Chondrocyte (in vitro differentiated cells): ENCODE measurements around the gene TOR3A. TPM values are rescaled to one million over a fixed set of nuclear protein-coding genes. Genes with fewer than 3 reads are reported as not detected.
A peak's percentile ranks its signal among the peaks of the same experiment; 100 is the strongest.
"Not testable (repeated sequence)": the region's sequence is repeated elsewhere in the genome, so short reads cannot be mapped to it uniquely, and the experiment has no call there.

Source experiments
- DNase-seq: peaks from one replicate; pipeline ENCODE4 v3.0.0; 2021; ENCODE audit warnings: mixed read lengths, low spot score
- H3K27ac Mint-ChIP-seq: one replicate; pipeline ENCODE4 v1.8.0; 2021; ENCODE audit warnings: mild to moderate bottlenecking, moderate library complexity, mixed read lengths; ENCODE audit not compliant: unreplicated experiment
- H3K27me3 Mint-ChIP-seq: 2 replicates; pipeline ENCODE4 v1.8.0; 2021; ENCODE audit warnings: low read depth, mixed read lengths
- H3K36me3 Mint-ChIP-seq: 2 replicates; pipeline ENCODE4 v1.8.0; 2021; ENCODE audit warnings: low read depth, mixed read lengths
- H3K4me1 Mint-ChIP-seq: 2 replicates; pipeline ENCODE4 v1.8.0; 2021; ENCODE audit warnings: low read depth, mild to moderate bottlenecking, mixed read lengths
- H3K4me3 Mint-ChIP-seq: one replicate; pipeline ENCODE4 v1.8.0; 2021; ENCODE audit warnings: mild to moderate bottlenecking, moderate library complexity, mixed read lengths; ENCODE audit not compliant: unreplicated experiment
- H3K9me3 Mint-ChIP-seq: 2 replicates; pipeline ENCODE4 v1.8.0; 2021; ENCODE audit warnings: low read depth, mixed read lengths
- total RNA-seq: library from RNA; stranded (reverse); gene quantifications from 3 replicates; pipeline ENCODE4 v1.2.1, GENCODE V29; 2021
- TF ChIP-seq, protein P1 (sequence below): fragments of 200-600 bp; sonication (generic); IDR thresholded peaks from 2 replicates; pipeline ENCODE4 v1.5.0; 2021; ENCODE audit warnings: antibody characterized with exemption, mild to moderate bottlenecking, moderate library complexity

TOR3A gene
- total RNA-seq, 1 donor from 2014 or later, result 17.9 TPM

DNA sequence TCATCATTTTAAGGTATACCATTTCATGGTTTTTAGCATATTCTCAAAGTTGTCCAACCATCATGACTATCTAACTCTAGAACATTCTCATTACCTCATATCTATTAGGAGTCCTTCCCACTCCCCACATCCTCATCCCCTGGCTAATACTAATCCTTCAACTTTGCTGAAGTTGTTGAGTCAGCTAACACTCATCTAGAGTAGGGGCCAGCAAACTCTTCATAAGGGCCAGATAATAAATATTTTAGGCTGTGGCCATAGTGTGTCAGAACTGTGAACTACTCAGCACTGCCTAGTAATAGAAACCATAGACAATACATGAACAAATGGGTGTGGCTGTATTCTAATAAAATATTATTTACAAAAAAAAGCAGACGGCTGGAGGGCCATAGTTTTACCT, 43.0 kb downstream of the TOR3A start:
- peaks cover 53% of the 10 kb centered on the region for H3K4me1 Mint-ChIP-seq
- H3K27ac Mint-ChIP-seq, result peak overlapping the region; percentile 79
- TF ChIP-seq, protein P1, sequence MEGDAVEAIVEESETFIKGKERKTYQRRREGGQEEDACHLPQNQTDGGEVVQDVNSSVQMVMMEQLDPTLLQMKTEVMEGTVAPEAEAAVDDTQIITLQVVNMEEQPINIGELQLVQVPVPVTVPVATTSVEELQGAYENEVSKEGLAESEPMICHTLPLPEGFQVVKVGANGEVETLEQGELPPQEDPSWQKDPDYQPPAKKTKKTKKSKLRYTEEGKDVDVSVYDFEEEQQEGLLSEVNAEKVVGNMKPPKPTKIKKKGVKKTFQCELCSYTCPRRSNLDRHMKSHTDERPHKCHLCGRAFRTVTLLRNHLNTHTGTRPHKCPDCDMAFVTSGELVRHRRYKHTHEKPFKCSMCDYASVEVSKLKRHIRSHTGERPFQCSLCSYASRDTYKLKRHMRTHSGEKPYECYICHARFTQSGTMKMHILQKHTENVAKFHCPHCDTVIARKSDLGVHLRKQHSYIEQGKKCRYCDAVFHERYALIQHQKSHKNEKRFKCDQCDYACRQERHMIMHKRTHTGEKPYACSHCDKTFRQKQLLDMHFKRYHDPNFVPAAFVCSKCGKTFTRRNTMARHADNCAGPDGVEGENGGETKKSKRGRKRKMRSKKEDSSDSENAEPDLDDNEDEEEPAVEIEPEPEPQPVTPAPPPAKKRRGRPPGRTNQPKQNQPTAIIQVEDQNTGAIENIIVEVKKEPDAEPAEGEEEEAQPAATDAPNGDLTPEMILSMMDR, result no peak
- no peaks in the 10 kb centered on the region for H3K9me3 Mint-ChIP-seq
- H3K4me3 Mint-ChIP-seq, result no peak overlapping the region
- H3K36me3 Mint-ChIP-seq, result peaks cover 10% of the 10 kb centered on the region
- DNase-seq, result no peak
- H3K27me3 Mint-ChIP-seq, result no peaks in the 10 kb centered on the region

DNA sequence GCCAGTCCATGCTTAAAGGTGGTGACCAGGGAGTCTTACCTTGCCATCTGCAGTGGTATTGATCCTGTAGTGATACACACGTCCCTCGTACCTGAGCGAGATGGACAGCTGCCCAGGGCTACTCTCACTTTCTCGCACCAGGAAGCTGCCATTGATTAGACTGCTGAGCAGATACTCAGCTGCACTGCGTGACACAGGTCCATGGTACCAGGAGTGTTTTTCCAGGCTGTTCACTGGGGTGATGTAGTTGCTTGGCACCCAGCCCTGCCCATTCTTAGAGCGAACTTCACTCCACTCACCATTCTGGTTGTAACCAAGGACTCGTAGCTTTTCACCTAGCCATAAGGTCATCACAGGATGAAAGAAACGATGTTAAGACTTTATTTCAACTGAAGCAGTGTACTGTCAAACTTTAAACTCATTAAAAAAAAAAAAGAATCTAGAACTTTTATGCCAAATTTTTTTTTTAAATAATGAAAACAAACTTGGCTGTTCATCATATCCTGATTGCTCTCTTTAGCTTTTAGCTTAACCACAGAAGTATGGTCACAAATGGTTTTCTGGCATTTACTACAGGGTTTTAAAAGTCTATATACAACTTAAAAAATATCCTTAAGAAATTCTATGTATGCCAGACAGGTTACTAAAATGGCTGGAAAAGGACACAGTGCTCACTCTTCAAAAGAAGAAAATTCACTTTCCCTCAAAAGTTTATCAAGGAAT, 44.6 kb downstream of the TOR3A start:
- TF ChIP-seq, protein P1, result no peak
- peaks cover 57% of the 10 kb centered on the region for H3K4me1 Mint-ChIP-seq
- no peaks in the 10 kb centered on the region for H3K9me3 Mint-ChIP-seq
- peak overlapping the region; percentile 81 for H3K27ac Mint-ChIP-seq
- no peaks in the 10 kb centered on the region for H3K27me3 Mint-ChIP-seq
- peaks cover 14% of the 10 kb centered on the region for H3K36me3 Mint-ChIP-seq
- peak overlapping the region; percentile 16 for H3K4me3 Mint-ChIP-seq
- no peak for DNase-seq

DNA sequence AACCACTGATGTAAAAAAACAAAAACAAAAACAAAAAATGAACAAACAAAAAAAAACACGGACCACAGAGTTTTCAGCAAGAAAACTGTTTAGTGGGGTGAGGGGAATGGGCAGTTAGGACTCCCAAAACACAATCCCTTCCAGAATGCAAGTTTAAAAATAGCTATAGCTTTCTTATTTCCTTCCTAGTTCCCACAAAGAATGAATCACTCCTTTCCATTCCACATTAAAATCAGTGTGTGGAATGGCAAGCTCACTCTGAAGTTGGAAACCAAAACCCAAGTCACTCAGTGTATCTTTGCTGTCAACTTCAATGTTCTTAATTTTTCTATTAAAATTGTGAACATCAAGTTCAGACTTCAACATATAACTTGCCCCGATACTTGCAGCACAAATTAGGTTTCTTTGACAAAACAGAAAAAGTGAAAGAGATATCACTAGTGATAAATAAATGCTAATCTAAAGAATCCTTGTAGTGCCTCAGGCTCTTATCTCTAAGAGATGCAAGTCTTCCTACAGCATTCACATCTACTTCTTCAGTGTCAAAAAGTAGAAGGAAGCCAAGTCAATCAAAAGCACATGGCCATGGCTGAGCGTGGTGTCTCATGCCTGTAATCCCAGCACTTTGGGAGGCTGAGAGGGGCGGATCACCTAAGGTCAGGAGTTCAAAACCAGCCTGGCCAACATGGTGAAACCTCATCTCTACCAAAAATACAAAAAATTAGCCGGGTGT, 45.5 kb downstream of the TOR3A start:
- H3K9me3 Mint-ChIP-seq, result no peaks in the 10 kb centered on the region
- no peaks in the 10 kb centered on the region for H3K27me3 Mint-ChIP-seq
- TF ChIP-seq, protein P1, result no peak
- H3K27ac Mint-ChIP-seq, result peak overlapping the region; percentile 81
- H3K4me3 Mint-ChIP-seq, result peak overlapping the region; percentile 16
- DNase-seq, result no peak
- H3K36me3 Mint-ChIP-seq, result peaks cover 14% of the 10 kb centered on the region
- H3K4me1 Mint-ChIP-seq, result peaks cover 56% of the 10 kb centered on the region

DNA sequence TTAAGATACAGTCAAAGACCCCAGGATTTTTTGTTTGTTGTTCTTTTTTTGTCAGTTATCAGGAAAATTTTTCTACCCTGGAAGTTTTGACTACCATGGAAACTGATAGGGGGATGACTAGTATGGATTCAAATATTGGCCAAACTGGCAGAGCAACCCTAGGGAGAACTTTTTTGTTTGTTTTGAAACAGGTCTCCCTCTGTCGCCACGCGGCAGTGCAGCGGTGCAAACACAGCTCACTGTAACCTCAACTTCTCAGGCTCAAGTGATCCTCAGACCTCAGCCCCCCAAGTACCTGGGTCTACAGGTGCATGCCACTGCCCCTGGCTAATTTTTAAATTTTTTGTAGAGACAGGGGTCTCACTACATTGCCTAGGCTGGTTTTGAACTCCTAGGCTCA, 46.6 kb downstream of the TOR3A start:
- no peak for DNase-seq
- Mint-ChIP-seq H3K4me3 (no peak overlapping the region), H3K27me3 (no peaks in the 10 kb centered on the region), H3K4me1 (peaks cover 56% of the 10 kb centered on the region), H3K9me3 (no peaks in the 10 kb centered on the region), H3K27ac (peak overlapping the region; percentile 57), H3K36me3 (peaks cover 13% of the 10 kb centered on the region)
- TF ChIP-seq, protein P1, result no peak

DNA sequence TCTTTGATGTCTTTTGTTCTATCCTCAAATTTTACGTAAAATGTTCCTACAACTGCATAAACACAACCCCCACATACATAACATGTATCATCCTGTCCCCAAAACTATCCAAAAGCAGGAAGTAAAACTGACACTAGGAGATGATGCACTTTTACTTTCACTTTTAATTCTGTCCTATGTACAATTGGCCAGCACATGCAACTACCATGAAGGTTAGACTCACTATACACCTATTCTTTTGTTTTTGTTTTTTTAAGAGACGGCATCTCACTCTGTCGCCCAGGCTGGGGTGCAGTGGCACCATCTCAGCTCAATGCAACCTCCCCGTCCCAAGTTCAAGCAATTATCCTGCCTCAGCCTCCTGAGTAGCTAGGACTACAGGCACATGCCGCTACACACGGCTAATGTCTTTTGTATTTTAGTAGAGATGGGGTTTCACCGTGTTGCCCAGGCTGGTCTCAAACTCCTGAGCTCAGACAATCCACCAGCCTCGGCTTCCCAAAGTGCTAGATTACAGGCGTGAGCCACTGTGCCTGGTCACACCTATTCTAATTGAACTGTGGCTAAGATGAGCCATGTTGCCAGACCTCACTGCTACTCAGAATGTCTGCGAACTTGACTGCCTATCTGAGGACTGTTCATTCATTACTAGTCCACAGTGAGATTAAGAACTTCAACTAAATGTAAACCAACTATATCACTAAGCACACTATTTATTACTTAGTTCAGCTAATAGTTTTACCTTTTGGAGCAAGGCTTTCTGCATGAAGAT, 48.0 kb downstream of the TOR3A start:
- Mint-ChIP-seq H3K9me3 (no peaks in the 10 kb centered on the region), H3K27ac (peak overlapping the region; percentile 81), H3K36me3 (peaks cover 12% of the 10 kb centered on the region), H3K4me1 (peaks cover 53% of the 10 kb centered on the region), H3K27me3 (no peaks in the 10 kb centered on the region), H3K4me3 (no peak overlapping the region)
- TF ChIP-seq, protein P1, result no peak
- no peak for DNase-seq

DNA sequence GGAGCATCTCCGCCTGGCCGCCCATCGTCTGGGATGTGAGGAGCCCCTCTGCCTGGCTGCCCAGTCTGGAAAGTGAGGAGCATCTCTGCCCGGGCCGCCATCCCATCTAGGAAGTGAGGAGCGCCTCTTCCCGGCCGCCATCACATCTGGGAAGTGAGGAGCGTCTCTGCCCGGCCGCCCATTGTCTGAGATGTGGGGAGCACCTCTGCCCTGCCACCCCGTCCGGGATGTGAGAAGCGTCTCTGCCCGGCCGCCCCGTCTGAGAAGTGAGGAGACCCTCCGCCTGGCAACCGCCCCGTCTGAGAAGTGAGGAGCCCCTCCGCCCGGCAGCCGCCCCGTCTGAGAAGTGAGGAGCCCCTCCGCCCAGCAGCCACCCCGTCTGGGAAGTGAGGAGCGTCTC, 53.3 kb downstream of the TOR3A start:
- not testable (repeated sequence) for H3K27me3 Mint-ChIP-seq, DNase-seq, H3K27ac Mint-ChIP-seq, H3K36me3 Mint-ChIP-seq, H3K9me3 Mint-ChIP-seq, H3K4me3 Mint-ChIP-seq
- H3K4me1 Mint-ChIP-seq, result peaks cover 31% of the 10 kb centered on the region

DNA sequence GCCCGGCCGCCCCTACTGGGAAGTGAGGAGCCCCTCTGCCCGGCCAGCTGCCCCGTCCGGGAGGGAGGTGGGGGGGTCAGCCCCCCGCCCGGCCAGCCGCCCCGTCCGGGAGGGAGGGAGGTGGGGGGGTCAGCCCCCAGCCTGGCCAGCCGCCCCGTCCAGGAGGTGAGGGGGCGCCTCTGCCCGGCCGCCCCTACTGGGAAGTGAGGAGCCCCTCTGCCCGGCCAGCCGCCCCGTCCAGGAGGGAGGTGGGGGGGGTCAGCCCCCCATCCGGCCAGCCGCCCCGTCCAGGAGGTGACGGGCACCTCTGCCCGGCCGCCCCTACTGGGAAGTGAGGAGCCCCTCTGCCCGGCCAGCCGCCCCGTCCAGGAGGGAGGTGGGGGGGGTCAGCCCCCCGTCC, 53.8 kb downstream of the TOR3A start:
- H3K36me3 Mint-ChIP-seq, H3K4me3 Mint-ChIP-seq, DNase-seq, H3K27ac Mint-ChIP-seq, H3K9me3 Mint-ChIP-seq, H3K27me3 Mint-ChIP-seq: not testable (repeated sequence)
- peaks cover 31% of the 10 kb centered on the region for H3K4me1 Mint-ChIP-seq
